ENCODE measurements around the gene KRT77. TPM values are rescaled to one million over a fixed set of nuclear protein-coding genes. Genes with fewer than 3 reads are reported as not detected.
"Not testable (repeated sequence)": the region's sequence is repeated elsewhere in the genome, so short reads cannot be mapped to it uniquely, and the experiment has no call there.

KRT77 gene
- total RNA-seq, 2 donors from 2014 or later = 0.41 TPM; not detected in 1

DNA sequence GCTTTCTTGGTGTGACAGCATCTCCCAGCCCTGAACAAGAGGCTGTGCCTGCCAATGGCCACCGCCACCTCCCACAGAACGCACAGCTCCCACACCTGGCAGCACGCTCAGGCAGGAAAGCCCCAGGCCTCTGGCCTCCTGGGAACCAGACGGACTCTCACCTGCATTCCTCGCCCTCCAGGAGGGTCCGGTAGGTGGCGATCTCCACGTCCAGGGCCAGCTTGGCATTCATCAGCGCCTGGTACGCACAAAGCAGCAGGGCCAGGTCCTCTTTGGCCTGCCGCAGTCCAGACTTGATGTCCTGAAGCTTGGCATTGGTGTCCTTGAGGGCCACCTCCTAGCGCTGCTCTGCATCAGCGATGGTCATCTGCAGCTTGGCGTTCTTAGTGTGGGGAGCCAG lies 12.1 kb upstream of the KRT77 start:
- ATAC-seq (ENCODE audit: insufficient number of reproducible peaks, low FRiP score, low read depth) = no peak
- H3K27me3 ChIP-seq (replicated peaks; ENCODE audit: insufficient read depth) = peaks cover 5% of the 10 kb centered on the region
- TF ChIP-seq, protein P1, sequence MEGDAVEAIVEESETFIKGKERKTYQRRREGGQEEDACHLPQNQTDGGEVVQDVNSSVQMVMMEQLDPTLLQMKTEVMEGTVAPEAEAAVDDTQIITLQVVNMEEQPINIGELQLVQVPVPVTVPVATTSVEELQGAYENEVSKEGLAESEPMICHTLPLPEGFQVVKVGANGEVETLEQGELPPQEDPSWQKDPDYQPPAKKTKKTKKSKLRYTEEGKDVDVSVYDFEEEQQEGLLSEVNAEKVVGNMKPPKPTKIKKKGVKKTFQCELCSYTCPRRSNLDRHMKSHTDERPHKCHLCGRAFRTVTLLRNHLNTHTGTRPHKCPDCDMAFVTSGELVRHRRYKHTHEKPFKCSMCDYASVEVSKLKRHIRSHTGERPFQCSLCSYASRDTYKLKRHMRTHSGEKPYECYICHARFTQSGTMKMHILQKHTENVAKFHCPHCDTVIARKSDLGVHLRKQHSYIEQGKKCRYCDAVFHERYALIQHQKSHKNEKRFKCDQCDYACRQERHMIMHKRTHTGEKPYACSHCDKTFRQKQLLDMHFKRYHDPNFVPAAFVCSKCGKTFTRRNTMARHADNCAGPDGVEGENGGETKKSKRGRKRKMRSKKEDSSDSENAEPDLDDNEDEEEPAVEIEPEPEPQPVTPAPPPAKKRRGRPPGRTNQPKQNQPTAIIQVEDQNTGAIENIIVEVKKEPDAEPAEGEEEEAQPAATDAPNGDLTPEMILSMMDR (IDR thresholded peaks at IDR 0.05) = no peak

DNA sequence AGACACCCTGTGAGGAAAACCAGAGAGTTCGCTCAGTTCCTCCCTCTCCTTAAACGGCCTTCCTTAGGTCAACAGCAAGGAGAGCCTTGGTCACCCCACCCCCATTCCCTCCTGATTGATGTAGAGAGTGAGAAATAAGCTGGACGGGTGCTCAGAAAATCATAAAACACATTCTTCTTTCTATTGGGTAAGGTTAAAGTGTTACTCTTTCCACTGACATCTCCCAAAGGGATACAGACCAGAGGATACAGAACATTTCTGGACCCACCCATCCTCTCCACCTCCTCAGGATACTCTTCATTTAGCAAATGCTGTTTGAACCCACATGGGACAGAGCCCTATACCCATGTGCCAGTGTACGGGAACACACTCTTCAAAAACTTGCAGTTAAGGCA lies 11.6 kb upstream of the KRT77 start:
- Histone ChIP-seq H3K27me3 (replicated peaks; ENCODE audit: insufficient read depth) (peaks cover 5% of the 10 kb centered on the region), H3K27ac (no peak overlapping the region), H3K4me3 (no peak overlapping the region), H3K36me3 (no peaks in the 10 kb centered on the region), H3K4me1 (ENCODE audit: control insufficient read depth in 1 of 2, low read depth in 2 of 2) (no peaks in the 10 kb centered on the region), H3K9me3 (no peaks in the 10 kb centered on the region)
- no peak for DNase-seq (ENCODE audit: low spot score)
- TF ChIP-seq, protein P1 (IDR thresholded peaks at IDR 0.05) = no peak
- ATAC-seq (ENCODE audit: insufficient number of reproducible peaks, low FRiP score, low read depth) = no peak

More for the DNA sequence above, 12.1 kb upstream of the KRT77 start:
- Histone ChIP-seq H3K36me3 (no peaks in the 10 kb centered on the region), H3K9me3 (no peaks in the 10 kb centered on the region), H3K4me3 (no peak overlapping the region), H3K27ac (no peak overlapping the region), H3K4me1 (ENCODE audit: control insufficient read depth in 1 of 2, low read depth in 2 of 2) (no peaks in the 10 kb centered on the region)
- DNase-seq (ENCODE audit: low spot score) = no peak

- Histone ChIP-seq H3K36me3 (no peaks in the 10 kb centered on the region), H3K4me3 (peak overlapping the region; percentile 23), H3K4me1 (ENCODE audit: control insufficient read depth in 1 of 2, low read depth in 2 of 2) (no peaks in the 10 kb centered on the region), H3K27ac (no peak overlapping the region), H3K27me3 (replicated peaks; ENCODE audit: insufficient read depth) (peaks cover 5% of the 10 kb centered on the region), H3K9me3 (no peaks in the 10 kb centered on the region)
- DNase-seq (ENCODE audit: low spot score) (no peak), ATAC-seq (ENCODE audit: insufficient number of reproducible peaks, low FRiP score, low read depth) (no peak)
- TF ChIP-seq, protein P1 (IDR thresholded peaks at IDR 0.05) = no peak
These were observed 10.9 kb upstream of the KRT77 start for GRCh38 chr12:52713960-52714886.

DNA sequence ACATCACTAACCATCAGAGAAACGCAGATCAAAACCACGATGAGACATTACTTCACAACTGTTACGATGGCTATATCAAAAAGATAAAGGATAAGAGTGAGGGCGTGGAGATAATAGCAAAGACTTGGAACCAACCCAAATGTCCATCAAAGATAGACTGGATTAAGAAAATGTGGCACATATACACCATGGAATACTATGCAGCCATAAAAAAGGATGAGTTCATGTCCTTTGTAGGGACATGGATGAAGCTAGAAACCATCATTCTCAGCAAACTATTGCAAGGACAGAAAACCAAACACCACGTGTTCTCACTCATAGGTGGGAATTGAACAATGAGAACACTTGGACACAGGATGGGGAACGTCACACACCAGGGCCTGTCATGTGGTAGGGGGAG lies 8.8 kb upstream of the KRT77 start:
- H3K36me3 ChIP-seq; H3K4me3 ChIP-seq; H3K9me3 ChIP-seq; ATAC-seq (ENCODE audit: insufficient number of reproducible peaks, low FRiP score, low read depth); H3K4me1 ChIP-seq (ENCODE audit: control insufficient read depth in 1 of 2, low read depth in 2 of 2); H3K27ac ChIP-seq; DNase-seq (ENCODE audit: low spot score); H3K27me3 ChIP-seq (replicated peaks; ENCODE audit: insufficient read depth): not testable (repeated sequence)

- H3K36me3 ChIP-seq = no peaks in the 10 kb centered on the region
- H3K9me3 ChIP-seq = no peaks in the 10 kb centered on the region
- H3K27me3 ChIP-seq (replicated peaks; ENCODE audit: insufficient read depth) = peaks cover 5% of the 10 kb centered on the region
- H3K27ac ChIP-seq = no peak overlapping the region
- ATAC-seq (ENCODE audit: insufficient number of reproducible peaks, low FRiP score, low read depth) (no peak), DNase-seq (ENCODE audit: low spot score) (no peak)
- no peaks in the 10 kb centered on the region for H3K4me1 ChIP-seq (ENCODE audit: control insufficient read depth in 1 of 2, low read depth in 2 of 2)
- TF ChIP-seq, protein P1 (IDR thresholded peaks at IDR 0.05) = no peak
- no peak overlapping the region for H3K4me3 ChIP-seq
These were observed 7.4 kb upstream of the KRT77 start for GRCh38 chr12:52710730-52711129.

Data from thoracic aorta (tissue), 2 donors.